K562 (cell line): ENCODE data around the gene SCYGR3. TPM values are rescaled to one million over a fixed set of nuclear protein-coding genes. Genes with fewer than 3 reads are reported as not detected.

Experiments used
- ATAC-seq: fragments of 200-7000 bp; cut with Tn5 transposase; 3 replicates; pipeline ENCODE4 v1.9.1; 2020; ENCODE audit warnings: moderate library complexity
- BruUV-seq: library from RNA; stranded (reverse); fragments of 400-500 nt; replicated peaks from 2 replicates; lab custom pipeline; 2021; lab: Mats Ljungman, UMichigan
- CTCF ChIA-PET: fragments of 300-600 bp; formaldehyde crosslinking; extraction: SDS; loops from one replicate; lab custom pipeline; 2021; ENCODE audit warnings: low intra/inter-chr PET ratio; lab: Yijun Ruan, JAX
- POLR2A ChIA-PET: fragments of 300-600, 350-650 bp; sonication (Branson Sonifier 250); formaldehyde crosslinking; extraction: SDS; loops from one replicate; lab custom pipeline; 2021; ENCODE audit warnings: antibody characterized with exemption, inconsistent platforms; lab: Yijun Ruan, JAX
- DNase-seq, 4 experiments: peaks; one replicate each; pipeline versions ENCODE4 v3.0.0 to v3.0.0-alpha.2; 2011 to 2018; ENCODE audit warnings: low spot score in 3 of 4, mixed read lengths in 3 of 4; ENCODE audit errors: extremely low read depth in 1 of 4
- FAIRE-seq: peaks from 2 replicates; lab custom pipeline; 2011; peaks lifted over from hg19 to GRCh38; lab: Jason Lieb, UNC
- H2AFZ ChIP-seq: 2 replicates; pipeline ENCODE4 v1.6.0; 2011; ENCODE audit warnings: low read depth, low read length, control low read depth, inconsistent platforms
- H3K27ac ChIP-seq: fragments of 200-600 bp; 3 replicates; pipeline ENCODE4 v1.8.0; 2011; ENCODE audit warnings: low read depth, mild to moderate bottlenecking, control low read depth, inconsistent platforms, low read length, moderate library complexity, mixed read lengths; ENCODE audit errors: extremely low read depth
- H3K27me3 ChIP-seq, 2 experiments: fragments of 300-600 bp in 1 of 2; 2 replicates in 1 of 2; 3 replicates in 1 of 2; pipeline versions ENCODE4 v1.6.0 to v1.8.0; 2011; ENCODE audit warnings: inconsistent platforms in 2 of 2, low read length in 2 of 2, mild to moderate bottlenecking in 1 of 2, mixed read lengths in 1 of 2, moderate library complexity in 1 of 2; ENCODE audit not compliant: control insufficient read depth in 2 of 2, insufficient read depth in 2 of 2
- H3K36me3 ChIP-seq: fragments of 300-600 bp; 3 replicates; pipeline ENCODE4 v1.8.0; 2011; ENCODE audit warnings: mild to moderate bottlenecking, low read length, inconsistent platforms; ENCODE audit not compliant: control insufficient read depth, insufficient read depth
- H3K4me1 ChIP-seq, 2 experiments: fragments of 200-600 bp in 1 of 2; replicated peaks in 1 of 2; 2 replicates in 1 of 2; 3 replicates in 1 of 2; pipeline versions ENCODE4 v1.5.1 to v1.8.0; 2011; ENCODE audit warnings: inconsistent platforms in 2 of 2, low read length in 2 of 2, mild to moderate bottlenecking in 1 of 2, mixed read lengths in 1 of 2, moderate library complexity in 1 of 2; ENCODE audit not compliant: control insufficient read depth in 2 of 2, insufficient read depth in 2 of 2
- H3K4me2 ChIP-seq: 2 replicates; pipeline ENCODE4 v1.6.1; 2011; ENCODE audit warnings: low read length, control low read depth, inconsistent platforms, mixed read lengths; ENCODE audit not compliant: insufficient read depth
- H3K4me3 ChIP-seq: fragments of 200-600 bp; sonication (generic), shearing (Covaris generic); 2 replicates; pipeline ENCODE4 v1.5.1; 2016; ENCODE audit warnings: control low read depth, inconsistent platforms
- H3K79me2 ChIP-seq: fragments of 200-600 bp; 3 replicates; pipeline ENCODE4 v1.8.0; 2011; ENCODE audit warnings: low read length, inconsistent platforms; ENCODE audit not compliant: control insufficient read depth, insufficient read depth
- H3K9ac ChIP-seq, 2 experiments: 2 replicates each; pipeline versions ENCODE4 v1.6.0 to v1.6.1; 2011; ENCODE audit warnings: low read depth in 2 of 2, low read length in 2 of 2, control low read depth in 1 of 2, inconsistent platforms in 1 of 2, mild to moderate bottlenecking in 1 of 2, mixed read lengths in 1 of 2; ENCODE audit not compliant: insufficient read depth in 1 of 2
- H3K9me1 ChIP-seq: one replicate; pipeline ENCODE4 v1.6.0; 2011; ENCODE audit warnings: inconsistent platforms, mild to moderate bottlenecking, low read length, moderate library complexity; ENCODE audit not compliant: control insufficient read depth, insufficient read depth
- H3K9me3 ChIP-seq: replicated peaks from 2 replicates; pipeline ENCODE4 v1.5.1; 2011; ENCODE audit warnings: low read depth, low read length, inconsistent platforms; ENCODE audit not compliant: control insufficient read depth, insufficient read depth
- H4K20me1 ChIP-seq: replicated peaks from 2 replicates; pipeline ENCODE4 v1.6.1; 2011; ENCODE audit warnings: low read length, inconsistent platforms, mixed read lengths; ENCODE audit not compliant: control insufficient read depth, insufficient read depth
- CTBP1 ChIP-seq: fragments of 450-650 bp; IDR thresholded peaks from 2 replicates; pipeline ENCODE4 v1.6.1; 2016; ENCODE audit warnings: borderline replicate concordance
- CXXC5 ChIP-seq: fragments of 250-450 bp; sonication (Bioruptor Pico); IDR thresholded peaks from 2 replicates; pipeline ENCODE4 v1.8.0; 2022; ENCODE audit warnings: inconsistent platforms, mild to moderate bottlenecking, moderate library complexity
- ETS1 ChIP-seq: conservative IDR thresholded peaks from 2 replicates; pipeline ENCODE4 v1.6.1; 2011; ENCODE audit warnings: low read depth, mild to moderate bottlenecking, low read length; ENCODE audit not compliant: control insufficient read depth
- FOXK1 ChIP-seq: sonication (generic); formaldehyde crosslinking; IDR thresholded peaks from 2 replicates; pipeline ENCODE4 v1.8.0; 2022; ENCODE audit warnings: missing genetic modification reagents, mild to moderate bottlenecking, borderline replicate concordance
- GTF2A2 ChIP-seq: IDR thresholded peaks from 2 replicates; pipeline ENCODE4 v1.6.1; 2016; ENCODE audit warnings: mild to moderate bottlenecking, missing genetic modification characterization, missing compliant biosample characterization
- JUNB ChIP-seq: fragments of 450-650 bp; formaldehyde crosslinking; conservative IDR thresholded peaks from 2 replicates; pipeline ENCODE4 v1.4.0; 2020; ENCODE audit warnings: mild to moderate bottlenecking
- MEF2A ChIP-seq: IDR thresholded peaks from 2 replicates; pipeline ENCODE4 v1.6.1; 2011; ENCODE audit warnings: low read depth, mild to moderate bottlenecking, low read length, moderate library complexity; ENCODE audit not compliant: control insufficient read depth
- NR2F6 ChIP-seq: fragments of 450-650 bp; formaldehyde crosslinking; IDR thresholded peaks from 2 replicates; pipeline ENCODE4 v1.4.0; 2020; ENCODE audit warnings: mild to moderate bottlenecking
- POLR2B ChIP-seq: fragments of 450-650 bp; IDR thresholded peaks from 2 replicates; pipeline ENCODE4 v1.6.1; 2018; ENCODE audit warnings: low read depth; ENCODE audit not compliant: partially characterized antibody
- POLR3A ChIP-seq: IDR thresholded peaks from 2 replicates; pipeline ENCODE4 v1.6.1; 2011; ENCODE audit warnings: borderline replicate concordance, mild to moderate bottlenecking, moderate library complexity; ENCODE audit not compliant: insufficient read length, insufficient read depth; ENCODE audit errors: extremely low read depth
- RBM15 ChIP-seq: fragments of 200-400 bp; formaldehyde crosslinking; IDR thresholded peaks from 2 replicates; pipeline ENCODE4 v1.6.1; 2018; ENCODE audit warnings: mild to moderate bottlenecking, low read length, moderate library complexity; ENCODE audit not compliant: insufficient read depth
- SIRT6 ChIP-seq: IDR thresholded peaks from one replicate; pipeline ENCODE4 v1.6.1; 2012; ENCODE audit warnings: low read depth, mild to moderate bottlenecking, control low read depth, inconsistent platforms, low read length, moderate library complexity
- SRSF3 ChIP-seq: fragments of 200-400 bp; formaldehyde crosslinking; IDR thresholded peaks from 2 replicates; pipeline ENCODE4 v1.6.1; 2016; ENCODE audit warnings: mild to moderate bottlenecking, low read length, moderate library complexity; ENCODE audit not compliant: insufficient read depth
- XRCC5 ChIP-seq: fragments of 200-400 bp; formaldehyde crosslinking; IDR thresholded peaks from 2 replicates; pipeline ENCODE4 v1.6.1; 2017; ENCODE audit warnings: low read depth, mild to moderate bottlenecking, low read length
- ZC3H8 ChIP-seq: fragments of 450-650 bp; IDR thresholded peaks from 2 replicates; pipeline ENCODE4 v1.6.1; 2017
- ZNF507 ChIP-seq: conservative IDR thresholded peaks from 2 replicates; pipeline ENCODE4 v1.6.1; 2017; ENCODE audit warnings: missing genetic modification characterization, missing compliant biosample characterization
- ZNF518B ChIP-seq: fragments of 250-450 bp; sonication (Bioruptor Pico); IDR thresholded peaks from 2 replicates; pipeline ENCODE4 v1.5.0; 2021; ENCODE audit warnings: mild to moderate bottlenecking, moderate library complexity
- ZNF561 ChIP-seq: fragments of 450-650 bp; formaldehyde crosslinking; conservative IDR thresholded peaks from 2 replicates; pipeline ENCODE4 v1.4.0; 2020; ENCODE audit warnings: mild to moderate bottlenecking, moderate library complexity
- WGBS: fragments of 100-300 bp; shearing (Covaris generic); methylation state at CpG from one replicate; pipeline ENCODE4 v1.1.6; 2016; ENCODE audit warnings: low coverage, mixed read lengths; ENCODE audit not compliant: insufficient coverage; ENCODE audit errors: missing lambda C conversion rate; 5-methylcytosine and 5-hydroxymethylcytosine counted together
- in situ Hi-C: fragments of 300-500 bp; cut with MboI; formaldehyde crosslinking; loops from 4 replicates; pipeline ENCODE4 v1.15.0; 2018; ENCODE audit warnings: inconsistent platforms, mixed read lengths
- intact Hi-C: fragments of 100-400 bp; cut with micrococcal nuclease; formaldehyde crosslinking; loops from 2 replicates; pipeline ENCODE4 v1.14.2; 2022
- polyA plus RNA-seq, 8 experiments: library from polyadenylated mRNA; depleted of rRNA in 4 of 8; stranded (reverse) in 5 of 8; unstranded in 3 of 8; fragments of >200 nt; fragmentation: Nextera tagmentation in 2 of 8; fragmentation: Illumina TruSeq in 1 of 8; extraction: Ambion mirVana in 2 of 8; extraction: Trizol in 1 of 8; gene quantifications; 2 replicates each; pipeline versions ENCODE4 v1.2.1 to v1.2.3, GENCODE V29; 2011 to 2014; ENCODE audit warnings: inconsistent platforms in 1 of 8, missing spikeins in 1 of 8
- total RNA-seq, 7 experiments: library from RNA; depleted of rRNA in 6 of 7; stranded (reverse); fragments of >200 nt in 6 of 7; fragmentation: Illumina TruSeq in 2 of 7; extraction: Trizol in 2 of 7; gene quantifications; 2 replicates each; pipeline versions ENCODE4 v1.2.1 to v1.2.3, GENCODE V29; 2011 to 2021; ENCODE audit warnings: low replicate concordance in 1 of 7

Gene SCYGR3
- total and polyA plus RNA-seq, 9 of the 15 experiments (the other 6 are each of a cell fraction or from before 2014, with no cell fraction given), result not detected

DNA sequence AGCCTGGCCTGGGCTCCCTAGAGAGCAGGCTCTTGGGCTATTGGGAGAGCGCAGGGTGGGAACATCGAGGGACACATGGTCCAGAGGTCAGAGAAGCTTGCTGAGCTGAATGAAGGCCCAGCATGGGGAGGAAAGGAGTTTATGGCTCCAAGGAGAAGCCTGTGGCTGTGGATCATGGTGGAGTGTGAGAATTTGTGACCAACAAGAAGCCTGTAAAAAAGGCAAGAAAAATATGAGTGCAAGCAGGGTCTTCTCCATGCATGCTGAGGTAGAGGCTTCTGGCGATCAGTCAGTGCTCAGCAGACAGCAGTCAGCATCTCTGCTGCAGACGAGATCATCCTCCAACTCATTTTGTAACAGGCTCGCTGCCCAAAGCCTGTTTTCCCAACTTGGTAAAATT is 1.3 kb upstream of the SCYGR3 start:
- TF ChIP-seq POLR2B (no peak), ZNF507 (tag) (no peak), ETS1 (no peak), CTBP1 (no peak), ZNF518B (CRISPR knock-in tag) (no peak), SIRT6 (no peak), GTF2A2 (no peak), SRSF3 (no peak), FOXK1 (CRISPR knock-in tag) (no peak), JUNB (CRISPR knock-in tag) (no peak), POLR3A (no peak), ZNF561 (no peak), CXXC5 (no peak), NR2F6 (CRISPR knock-in tag) (no peak), MEF2A (no peak), RBM15 (no peak), ZC3H8 (no peak), XRCC5 (no peak)
- Histone ChIP-seq H3K4me3 (no peak overlapping the region), H3K4me1 (no peaks in the 10 kb centered on the region), H4K20me1 (no peaks in the 10 kb centered on the region), H2AFZ (no peak overlapping the region), H3K79me2 (no peaks in the 10 kb centered on the region), H3K9ac (no peak overlapping the region), H3K4me2 (no peak overlapping the region), H3K27me3 (peaks cover 0 to 40% of the 10 kb centered on the region in 2 experiments; a peak in 2 of 5 replicates), H3K36me3 (no peaks in the 10 kb centered on the region), H3K27ac (no peak overlapping the region), H3K9me3 (no peaks in the 10 kb centered on the region), H3K9me1 (no peaks in the 10 kb centered on the region)
- intact Hi-C loops, result no loop called here
- WGBS, result 0% methylated on average over 5 of the region's 5 CpGs
- FAIRE-seq, result no peak
- no peak for ATAC-seq
- ChIA-PET CTCF (no interaction called here), POLR2A (no interaction called here)
- in situ Hi-C loops, result no loop called here
- no peak for DNase-seq
- BruUV-seq, result no TSS peak
